ENCODE data around the gene MAPK13. TPM values are rescaled to one million over a fixed set of nuclear protein-coding genes. Genes with fewer than 3 reads are reported as not detected.
A peak's percentile ranks its signal among the peaks of the same experiment; 100 is the strongest.
"Not testable (repeated sequence)": the region's sequence is repeated elsewhere in the genome, so short reads cannot be mapped to it uniquely, and the experiment has no call there.

MAPK13 gene
- total RNA-seq, 2 donors from 2014 or later = 34.6 to 53.5 TPM

DNA sequence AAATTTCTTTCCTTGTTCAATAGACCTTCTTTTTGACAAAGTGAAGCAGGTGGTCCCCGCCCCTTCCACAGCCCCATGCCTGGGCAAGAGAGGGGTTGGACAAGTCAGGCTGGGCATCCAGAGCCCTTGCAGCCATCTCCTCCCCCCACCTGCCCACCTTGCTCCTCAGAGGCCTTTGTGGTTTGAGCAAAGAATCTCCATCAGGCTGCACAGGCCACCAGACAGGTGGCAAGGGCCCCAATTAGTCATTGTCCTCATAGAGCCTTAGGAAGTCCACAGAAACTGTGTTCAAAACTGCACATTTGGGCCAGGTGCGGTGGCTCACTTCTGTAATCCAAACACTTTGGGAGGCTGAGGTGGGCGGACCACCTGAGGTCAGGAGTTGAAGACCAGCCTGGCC, 1.5 kb upstream of the MAPK13 start:
- 96% methylated on average over 3 of the region's 3 CpGs for WGBS
- TF ChIP-seq POLR2A (IDR thresholded peaks at IDR 0.05) = no peak
- TF ChIP-seq POLR2AphosphoS5 (IDR thresholded peaks at IDR 0.05) = no peak
- no peaks in the 10 kb centered on the region for H3K36me3 ChIP-seq
- DNase-seq (ENCODE audit: low spot score) = no peak
- H3K9me3 ChIP-seq = no peaks in the 10 kb centered on the region
- H3K27ac ChIP-seq = no peak overlapping the region
- H3K4me3 ChIP-seq = no peak overlapping the region
- H3K27me3 ChIP-seq (replicated peaks; ENCODE audit: insufficient read depth) = no peaks in the 10 kb centered on the region
- H3K4me1 ChIP-seq (replicated peaks) = peaks cover 4% of the 10 kb centered on the region
- intact Hi-C loops (cut with DNase I) = loop anchor here (10.0 kb wide), 1 partner anchor 226 kb away; no protein-coding TSS in a partner anchor

DNA sequence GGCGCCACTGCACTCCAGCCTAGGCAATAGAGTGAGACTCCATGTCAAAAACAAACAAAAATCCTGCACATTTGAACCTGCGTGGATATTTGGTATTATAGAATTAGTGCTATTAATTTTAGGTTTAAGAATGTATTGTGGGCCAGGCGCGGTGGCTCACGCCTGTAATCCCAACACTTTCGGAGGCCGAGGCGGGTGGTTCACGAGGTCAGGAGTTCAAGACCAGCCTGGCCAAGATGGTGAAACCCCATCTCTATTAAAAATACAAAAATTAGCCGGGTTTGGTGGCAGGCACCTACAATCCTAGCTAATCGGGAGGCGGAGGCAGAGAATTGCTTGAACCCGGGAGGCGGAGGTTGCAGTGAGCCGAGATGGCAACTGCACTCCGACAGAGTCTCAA, 979 bp upstream of the MAPK13 start:
- 94% methylated on average over 16 of the region's 16 CpGs for WGBS
- DNase-seq (ENCODE audit: low spot score); H3K4me3 ChIP-seq; H3K27me3 ChIP-seq (replicated peaks; ENCODE audit: insufficient read depth); H3K9me3 ChIP-seq; H3K36me3 ChIP-seq; H3K27ac ChIP-seq; H3K4me1 ChIP-seq (replicated peaks): not testable (repeated sequence)
- intact Hi-C loops (cut with DNase I) = loop anchor here (10.0 kb wide), 1 partner anchor 225 kb away; no protein-coding TSS in a partner anchor

DNA sequence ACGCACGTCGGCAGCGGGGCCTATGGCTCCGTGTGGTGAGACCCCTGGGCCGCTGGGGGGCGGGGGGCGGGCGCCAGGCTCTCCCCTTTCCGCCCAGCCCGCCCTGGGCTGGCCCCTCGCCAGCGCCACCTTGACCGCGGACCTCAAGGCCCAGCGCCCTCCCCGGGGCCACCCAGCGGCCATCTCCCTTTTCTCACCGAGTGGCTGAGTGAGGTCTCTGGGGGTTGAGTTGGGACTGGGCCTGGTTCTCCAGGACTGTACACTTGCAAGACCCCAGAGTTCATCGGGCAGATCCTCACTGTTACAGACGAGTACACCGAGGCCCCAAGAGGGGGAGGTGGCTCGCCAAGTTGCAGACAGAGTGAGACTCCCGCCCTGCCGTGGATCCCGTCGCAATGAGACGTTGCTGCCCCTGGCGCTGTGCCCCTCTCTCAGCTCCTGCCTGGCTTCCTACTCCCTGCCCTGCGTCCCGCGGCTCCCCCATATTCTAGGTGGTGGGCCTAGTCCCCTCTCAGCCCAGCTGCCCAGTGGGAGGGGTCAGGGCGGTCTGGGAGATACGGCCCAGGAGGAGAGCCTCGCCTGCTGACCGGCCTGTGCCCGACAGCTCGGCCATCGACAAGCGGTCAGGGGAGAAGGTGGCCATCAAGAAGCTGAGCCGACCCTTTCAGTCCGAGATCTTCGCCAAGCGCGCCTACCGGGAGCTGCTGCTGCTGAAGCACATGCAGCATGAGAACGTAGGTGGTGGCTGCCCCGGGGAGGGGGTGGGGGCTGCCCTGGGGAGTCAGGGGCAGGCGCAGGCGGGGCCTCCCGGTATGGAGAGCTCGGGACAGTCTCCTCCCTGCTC, 576 bp downstream of the MAPK13 start:
- no peaks in the 10 kb centered on the region for H3K9me3 ChIP-seq
- no peaks in the 10 kb centered on the region for H3K27me3 ChIP-seq (replicated peaks; ENCODE audit: insufficient read depth)
- peaks cover 4% of the 10 kb centered on the region for H3K4me1 ChIP-seq (replicated peaks)
- TF ChIP-seq, protein P1, sequence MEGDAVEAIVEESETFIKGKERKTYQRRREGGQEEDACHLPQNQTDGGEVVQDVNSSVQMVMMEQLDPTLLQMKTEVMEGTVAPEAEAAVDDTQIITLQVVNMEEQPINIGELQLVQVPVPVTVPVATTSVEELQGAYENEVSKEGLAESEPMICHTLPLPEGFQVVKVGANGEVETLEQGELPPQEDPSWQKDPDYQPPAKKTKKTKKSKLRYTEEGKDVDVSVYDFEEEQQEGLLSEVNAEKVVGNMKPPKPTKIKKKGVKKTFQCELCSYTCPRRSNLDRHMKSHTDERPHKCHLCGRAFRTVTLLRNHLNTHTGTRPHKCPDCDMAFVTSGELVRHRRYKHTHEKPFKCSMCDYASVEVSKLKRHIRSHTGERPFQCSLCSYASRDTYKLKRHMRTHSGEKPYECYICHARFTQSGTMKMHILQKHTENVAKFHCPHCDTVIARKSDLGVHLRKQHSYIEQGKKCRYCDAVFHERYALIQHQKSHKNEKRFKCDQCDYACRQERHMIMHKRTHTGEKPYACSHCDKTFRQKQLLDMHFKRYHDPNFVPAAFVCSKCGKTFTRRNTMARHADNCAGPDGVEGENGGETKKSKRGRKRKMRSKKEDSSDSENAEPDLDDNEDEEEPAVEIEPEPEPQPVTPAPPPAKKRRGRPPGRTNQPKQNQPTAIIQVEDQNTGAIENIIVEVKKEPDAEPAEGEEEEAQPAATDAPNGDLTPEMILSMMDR (IDR thresholded peaks at IDR 0.05) = peak in 1 of 4 experiments; percentile 10
- TF ChIP-seq POLR2AphosphoS5 (IDR thresholded peaks at IDR 0.05) (no peak), POLR2A (IDR thresholded peaks at IDR 0.05) (no peak)
- H3K27ac ChIP-seq = peak overlapping the region; percentile 81 to 83
- WGBS = 9% methylated on average over 37 of the region's 52 CpGs
- no peaks in the 10 kb centered on the region for H3K36me3 ChIP-seq
- DNase-seq (ENCODE audit: low spot score) = peak; percentile 27
- H3K4me3 ChIP-seq = peak overlapping the region; percentile 41 to 43
- intact Hi-C loops (cut with DNase I) = no loop called here

DNA sequence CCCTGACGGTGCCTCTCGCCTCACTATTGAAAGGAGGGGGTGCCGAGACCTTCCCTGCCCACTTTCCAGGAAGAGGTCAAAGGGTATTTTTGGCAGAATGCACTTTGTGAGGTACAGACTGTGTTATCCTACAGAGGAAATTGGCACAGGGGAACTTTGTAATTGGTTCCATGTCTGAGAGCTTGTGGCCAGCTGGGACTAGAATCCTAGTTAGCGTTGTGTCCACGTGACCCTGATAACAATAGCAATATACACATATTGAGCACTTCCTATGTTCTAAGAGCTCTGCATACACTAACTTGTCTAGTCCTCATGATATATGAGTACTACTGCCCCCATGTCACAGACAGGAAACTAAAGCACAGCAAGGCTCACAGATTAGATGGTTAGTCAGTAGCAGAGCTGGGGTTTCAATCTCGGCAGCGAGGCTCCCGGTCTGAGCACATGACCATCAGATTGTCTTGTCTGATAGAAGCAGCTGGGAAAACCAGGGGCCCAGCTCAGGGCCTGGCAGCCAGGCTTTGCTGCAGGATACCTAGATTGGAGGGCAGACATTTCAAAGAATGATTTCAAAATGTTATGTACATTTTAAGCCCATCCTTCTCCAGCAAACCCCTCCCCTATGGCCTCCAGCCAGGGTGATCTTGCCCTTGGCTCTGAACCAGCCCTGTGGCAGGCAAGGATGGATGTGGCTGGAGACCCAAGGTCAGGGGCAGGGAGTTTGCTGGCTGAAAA, 1.4 kb downstream of the MAPK13 start:
- Histone ChIP-seq H3K9me3 (no peaks in the 10 kb centered on the region), H3K36me3 (no peaks in the 10 kb centered on the region), H3K4me1 (replicated peaks) (peaks cover 4% of the 10 kb centered on the region), H3K4me3 (peak overlapping the region; percentile 41 to 43), H3K27me3 (replicated peaks; ENCODE audit: insufficient read depth) (no peaks in the 10 kb centered on the region), H3K27ac (peak overlapping the region; percentile 81 to 83)
- no peak for DNase-seq (ENCODE audit: low spot score)
- TF ChIP-seq POLR2AphosphoS5 (IDR thresholded peaks at IDR 0.05) (peak; percentile 37), POLR2A (IDR thresholded peaks at IDR 0.05) (no peak)
- intact Hi-C loops (cut with DNase I) = no loop called here
- WGBS = 12% methylated on average over 8 of the region's 8 CpGs

DNA sequence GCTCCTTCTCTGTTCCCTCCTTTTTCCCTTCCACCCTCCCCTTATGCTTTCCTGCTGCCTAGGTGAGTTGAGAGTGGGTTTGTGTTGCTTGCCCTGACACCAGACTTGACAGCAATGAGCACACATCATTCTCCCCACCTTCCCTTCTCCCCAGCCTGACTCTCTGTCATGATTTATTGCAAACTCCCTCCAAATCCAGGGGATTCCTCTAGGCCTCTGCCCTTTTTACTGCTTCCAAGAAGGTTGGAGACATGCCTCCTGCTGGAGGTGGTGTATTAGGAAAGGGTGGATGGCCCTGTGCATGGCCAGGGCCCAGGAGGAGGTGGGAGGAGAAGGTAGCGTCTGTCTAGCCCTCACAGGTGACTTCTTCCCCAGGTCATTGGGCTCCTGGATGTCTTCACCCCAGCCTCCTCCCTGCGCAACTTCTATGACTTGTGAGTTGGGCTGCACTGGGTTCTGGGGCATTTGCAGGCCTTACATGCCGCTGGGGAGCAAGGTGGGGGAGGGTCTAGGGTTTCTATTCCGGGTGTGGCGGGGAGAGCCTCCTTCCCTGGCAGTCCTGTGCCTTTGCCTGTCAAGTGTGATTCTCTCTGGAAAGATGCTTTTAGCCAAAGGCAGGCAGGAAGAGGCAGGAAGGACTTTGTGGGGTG, 2.1 kb downstream of the MAPK13 start:
- no peaks in the 10 kb centered on the region for H3K27me3 ChIP-seq (replicated peaks; ENCODE audit: insufficient read depth)
- H3K27ac ChIP-seq = peak overlapping the region in 1 of 2 donors; percentile 81
- intact Hi-C loops (cut with DNase I) = no loop called here
- H3K9me3 ChIP-seq = no peaks in the 10 kb centered on the region
- TF ChIP-seq, protein P1 (IDR thresholded peaks at IDR 0.05) = no peak
- TF ChIP-seq POLR2AphosphoS5 (IDR thresholded peaks at IDR 0.05) = no peak
- no peak for TF ChIP-seq POLR2A (IDR thresholded peaks at IDR 0.05)
- DNase-seq (ENCODE audit: low spot score) = no peak
- H3K4me3 ChIP-seq = no peak overlapping the region
- H3K4me1 ChIP-seq (replicated peaks) = peaks cover 4% of the 10 kb centered on the region
- H3K36me3 ChIP-seq = no peaks in the 10 kb centered on the region
- 82% methylated on average over 5 of the region's 5 CpGs for WGBS

DNA sequence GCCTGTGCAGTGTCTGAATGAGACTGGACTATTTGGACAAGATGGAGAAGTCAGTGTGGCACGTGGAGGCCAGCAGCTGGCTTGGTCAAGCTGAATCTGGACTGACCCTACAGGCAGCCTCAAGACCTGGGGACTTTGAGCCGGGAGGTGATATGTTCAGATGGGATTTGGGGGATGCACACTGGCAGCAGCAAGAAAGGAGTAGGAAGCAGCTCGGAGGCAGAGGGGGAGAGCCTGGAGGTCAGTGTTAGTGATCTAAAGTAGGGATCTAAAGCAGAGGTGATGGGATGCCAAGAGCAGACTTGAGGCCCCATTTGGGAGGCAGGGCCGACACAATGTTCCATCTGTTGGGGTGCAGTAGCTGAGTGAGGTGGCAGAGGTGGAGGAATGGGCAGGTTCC, 2.8 kb downstream of the MAPK13 start:
- no peak for DNase-seq (ENCODE audit: low spot score)
- Histone ChIP-seq H3K4me3 (no peak overlapping the region), H3K27ac (no peak overlapping the region), H3K9me3 (no peaks in the 10 kb centered on the region), H3K27me3 (replicated peaks; ENCODE audit: insufficient read depth) (no peaks in the 10 kb centered on the region), H3K36me3 (no peaks in the 10 kb centered on the region), H3K4me1 (replicated peaks) (peaks cover 4% of the 10 kb centered on the region)
- TF ChIP-seq, protein P1 (IDR thresholded peaks at IDR 0.05) = no peak
- no peak for TF ChIP-seq POLR2AphosphoS5 (IDR thresholded peaks at IDR 0.05)
- TF ChIP-seq POLR2A (IDR thresholded peaks at IDR 0.05) = no peak
- intact Hi-C loops (cut with DNase I) = no loop called here
- 73% methylated on average over 4 of the region's 4 CpGs for WGBS

Data from prostate gland (tissue), 2 donors.